GM12878 (cell line): ENCODE measurements around the gene PPIA. TPM values are rescaled to one million over a fixed set of nuclear protein-coding genes. Genes with fewer than 3 reads are reported as not detected.

ENCODE experiments used
- ATAC-seq: fragments of 200-7000 bp; cut with Tn5 transposase; 3 replicates; pipeline ENCODE4 v1.9.1; 2020; ENCODE audit warnings: mild to moderate bottlenecking, moderate library complexity
- Bru-seq: library from RNA; stranded (reverse); fragments of 400-500 nt; gene quantifications from one replicate; lab custom pipeline; 2021; lab: Mats Ljungman, UMichigan
- BruChase-seq, 2 experiments: library from RNA; stranded (reverse); fragments of 400-500 nt; gene quantifications; one replicate each; lab custom pipeline; 2021; lab: Mats Ljungman, UMichigan
- BruUV-seq: library from RNA; stranded (reverse); fragments of 400-500 nt; replicated peaks from 2 replicates; lab custom pipeline; 2021; lab: Mats Ljungman, UMichigan
- CTCF ChIA-PET: fragments of 300-600 bp; sonication (Branson Sonifier 250); formaldehyde crosslinking; extraction: SDS; loops from one replicate; lab custom pipeline; 2021; ENCODE audit warnings: inconsistent platforms; lab: Yijun Ruan, JAX
- POLR2A ChIA-PET: fragments of 350-600 bp; formaldehyde crosslinking; extraction: SDS; loops from one replicate; lab custom pipeline; 2021; ENCODE audit warnings: inconsistent platforms; lab: Charles Lee
- RAD21 ChIA-PET: fragments of 300-600 bp; sonication (Branson Sonifier 250); formaldehyde crosslinking; loops from one replicate; lab custom pipeline; 2023; ENCODE audit warnings: antibody characterized with exemption; ENCODE audit not compliant: unreplicated experiment; lab: Charles Lee
- SMC1A ChIA-PET: fragments of 300-600 bp; sonication (Branson Sonifier 250); formaldehyde crosslinking; loops from one replicate; lab custom pipeline; 2023; ENCODE audit not compliant: unreplicated experiment, uncharacterized antibody; lab: Charles Lee
- DNase-seq: peaks from one replicate; pipeline ENCODE4 v3.0.0-alpha.2; 2011; ENCODE audit warnings: low read depth, low spot score
- FAIRE-seq: peaks from 3 replicates; lab custom pipeline; 2011; peaks lifted over from hg19 to GRCh38; lab: Jason Lieb, UNC
- H2AFZ ChIP-seq: 2 replicates; pipeline ENCODE4 v1.6.0; 2011; ENCODE audit warnings: low read depth, low read length, control low read depth; ENCODE audit not compliant: control insufficient read depth
- H3K27ac ChIP-seq: 2 replicates; pipeline ENCODE4 v1.5.1; 2011; ENCODE audit warnings: control low read depth; ENCODE audit not compliant: control insufficient read depth, insufficient read depth
- H3K27me3 ChIP-seq, 2 experiments: replicated peaks in 1 of 2; 2 replicates each; pipeline versions ENCODE4 v1.6.0 to v1.6.1; 2011; ENCODE audit warnings: low read length in 1 of 2; ENCODE audit not compliant: control insufficient read depth in 2 of 2, insufficient read depth in 2 of 2
- H3K36me3 ChIP-seq, 2 experiments: 2 replicates each; pipeline ENCODE4 v1.5.1; 2011; ENCODE audit warnings: low read length in 1 of 2; ENCODE audit not compliant: control insufficient read depth in 2 of 2, insufficient read depth in 2 of 2
- H3K4me1 ChIP-seq: 2 replicates; pipeline ENCODE4 v1.6.1; 2011; ENCODE audit warnings: mild to moderate bottlenecking, low read length, moderate library complexity, mixed read lengths; ENCODE audit not compliant: control insufficient read depth, insufficient read depth
- H3K4me2 ChIP-seq: 2 replicates; pipeline ENCODE4 v1.6.0; 2011; ENCODE audit warnings: control low read depth; ENCODE audit not compliant: control insufficient read depth, insufficient read depth
- H3K4me3 ChIP-seq: fragments of 200-600 bp; sonication (generic); 2 replicates; pipeline ENCODE4 v1.5.1; 2016
- H3K79me2 ChIP-seq: 2 replicates; pipeline ENCODE4 v1.6.0; 2011; ENCODE audit warnings: low read length; ENCODE audit not compliant: control insufficient read depth, insufficient read depth
- H3K9ac ChIP-seq: 2 replicates; pipeline ENCODE4 v1.8.0; 2011; ENCODE audit warnings: low read length, control low read depth, mixed read lengths; ENCODE audit not compliant: control insufficient read depth, insufficient read depth
- H3K9me3 ChIP-seq: replicated peaks from 3 replicates; pipeline ENCODE4 v1.5.1; 2011; ENCODE audit warnings: mild to moderate bottlenecking, low read length; ENCODE audit not compliant: control insufficient read depth, insufficient read depth
- H4K20me1 ChIP-seq: 2 replicates; pipeline ENCODE4 v1.6.0; 2011; ENCODE audit not compliant: control insufficient read depth, insufficient read depth
- CTCF ChIP-seq, 3 experiments: IDR thresholded peaks in 2 of 3; conservative IDR thresholded peaks in 1 of 3; 2 replicates each; pipeline ENCODE4 v1.5.1; 2011; ENCODE audit warnings: low read depth in 3 of 3, low read length in 3 of 3, mild to moderate bottlenecking in 3 of 3, control low read depth in 2 of 3, moderate library complexity in 2 of 3, inconsistent platforms in 1 of 3, mixed read lengths in 1 of 3; ENCODE audit not compliant: control insufficient read depth in 2 of 3, insufficient read depth in 1 of 3; ENCODE audit errors: extremely low read depth in 1 of 3
- E2F4 ChIP-seq: IDR thresholded peaks from 2 replicates; pipeline ENCODE4 v1.6.1; 2012; ENCODE audit warnings: low read depth, low read length, improper control_type of control experiment
- ELK1 ChIP-seq: IDR thresholded peaks from 2 replicates; pipeline ENCODE4 v1.6.1; 2012; ENCODE audit warnings: low read depth, low read length, improper control_type of control experiment
- IKZF1 ChIP-seq: fragments of 450-650 bp; conservative IDR thresholded peaks from 2 replicates; pipeline ENCODE4 v1.6.1; 2017; ENCODE audit warnings: antibody characterized with exemption, mild to moderate bottlenecking
- MEF2B ChIP-seq: fragments of 450-650 bp; IDR thresholded peaks from 2 replicates; pipeline ENCODE4 v1.6.1; 2018; ENCODE audit warnings: mild to moderate bottlenecking, moderate library complexity; ENCODE audit not compliant: partially characterized antibody, poor library complexity, severe bottlenecking
- POLR2AphosphoS2 ChIP-seq: IDR thresholded peaks from 2 replicates; pipeline ENCODE4 v1.6.1; 2011; ENCODE audit warnings: low read depth, mild to moderate bottlenecking, low read length, improper control_type of control experiment, moderate library complexity
- POLR2AphosphoS5 ChIP-seq: IDR thresholded peaks from 2 replicates; pipeline ENCODE4 v1.6.1; 2011; ENCODE audit warnings: mild to moderate bottlenecking, low read length, inconsistent platforms
- RB1 ChIP-seq: fragments of 450-650 bp; formaldehyde crosslinking; IDR thresholded peaks from 2 replicates; pipeline ENCODE4 v1.6.1; 2017; ENCODE audit warnings: mild to moderate bottlenecking, borderline replicate concordance
- RBBP5 ChIP-seq: fragments of 200-600 bp; sonication (generic); conservative IDR thresholded peaks from 2 replicates; pipeline ENCODE4 v1.6.1; 2016
- SREBF2 ChIP-seq: IDR thresholded peaks from 2 replicates; pipeline ENCODE4 v1.6.1; 2012; ENCODE audit warnings: mild to moderate bottlenecking, low read length
- YY1 ChIP-seq: IDR thresholded peaks from 2 replicates; pipeline ENCODE4 v1.6.1; 2011; ENCODE audit warnings: low read depth, mild to moderate bottlenecking, low read length
- ZNF207 ChIP-seq: fragments of 450-650 bp; IDR thresholded peaks from 2 replicates; pipeline ENCODE4 v1.6.1; 2014; ENCODE audit warnings: antibody characterized with exemption, mild to moderate bottlenecking, borderline replicate concordance
- WGBS: methylation state at CpG from one replicate; pipeline ENCODE4 v1.1.6; 2016; ENCODE audit warnings: low lambda C conversion rate; ENCODE audit not compliant: insufficient replicate concordance, insufficient coverage; ENCODE audit errors: missing lambda C conversion rate; 5-methylcytosine and 5-hydroxymethylcytosine counted together
- in situ Hi-C: fragments of 300-500 bp; cut with MboI; formaldehyde crosslinking; loops from 9 replicates; pipeline ENCODE4 v1.14.3; 2018; ENCODE audit warnings: mixed read lengths
- intact Hi-C: fragments of 100-400 bp; cut with micrococcal nuclease; formaldehyde crosslinking; loops from one replicate; pipeline ENCODE4 v1.14.2; 2022; ENCODE audit not compliant: unreplicated experiment
- long read RNA-seq, 2 experiments: library from polyadenylated mRNA; unstranded; transcript quantifications; one replicate each; pipeline ENCODE4 v2.0.0, GENCODE V29; 2019 to 2020
- polyA minus RNA-seq, 3 experiments: library from RNA; depleted of rRNA, polyadenylated mRNA; stranded (reverse); fragments of >200 nt; gene quantifications; 2 replicates each; pipeline ENCODE4 v1.2.3, GENCODE V29; 2011
- polyA plus RNA-seq, 11 experiments: library from polyadenylated mRNA; depleted of rRNA in 4 of 11; unstranded in 6 of 11; stranded (reverse) in 5 of 11; fragments of >200 nt; fragmentation: Nextera tagmentation in 4 of 11; fragmentation: Illumina TruSeq in 1 of 11; extraction: Ambion mirVana in 4 of 11; extraction: Trizol in 1 of 11; gene quantifications; 1 replicate in 1 of 11; 2 replicates in 10 of 11; pipeline versions ENCODE4 v1.2.1 to v1.2.3, GENCODE V29; 2011 to 2016; ENCODE audit warnings: inconsistent platforms in 2 of 11, missing spikeins in 2 of 11, low read depth in 1 of 11
- total RNA-seq, 4 experiments: library from RNA; depleted of rRNA in 3 of 4; stranded (reverse); fragments of >200 nt in 3 of 4; fragmentation: Illumina TruSeq in 1 of 4; extraction: Trizol in 1 of 4; gene quantifications; 2 replicates each; pipeline versions ENCODE4 v1.2.1 to v1.2.3, GENCODE V29; 2013 to 2021

The PPIA gene
- 199 and 207 TPM in 2 replicates for total RNA-seq (2013; cell fraction: nucleolus; rRNA removed)
- total RNA-seq (2014; rRNA removed), result 4,456 and 4,588 TPM in 2 replicates
- total RNA-seq (2014; rRNA removed; fragmentation: Illumina TruSeq; extraction: Trizol), result 4,167 and 4,257 TPM in 2 replicates
- total RNA-seq (2021), result 2,712 and 2,761 TPM in 2 replicates
- polyA plus RNA-seq (2011; ENCODE audit: low read depth), result 2,354 TPM
- 5,180 and 5,731 TPM in 2 replicates for polyA plus RNA-seq (2011; rRNA removed)
- 5,694 and 5,820 TPM in 2 replicates for polyA plus RNA-seq (2011; cell fraction: cytosol; rRNA removed)
- 2,120 and 2,526 TPM in 2 replicates for polyA plus RNA-seq (2011; cell fraction: nucleus; rRNA removed)
- 2,415 and 3,182 TPM in 2 replicates for polyA plus RNA-seq (2012)
- 7,982 and 8,071 TPM in 2 replicates for polyA plus RNA-seq (2014; fragmentation: Illumina TruSeq; extraction: Trizol)
- polyA plus RNA-seq (2014; fragmentation: Nextera tagmentation; extraction: Ambion mirVana), result 1,000 to 10,000 TPM; 4,393 to 4,550 TPM
- polyA plus RNA-seq (2014; rRNA removed), result 5,467 and 5,874 TPM in 2 replicates
- 1,000 to 10,000 TPM; 5,978 to 5,991 TPM for polyA plus RNA-seq (2016; fragmentation: Nextera tagmentation; extraction: Ambion mirVana)
- polyA minus RNA-seq (2011; rRNA and poly(A)+ RNA removed), result 2,105 and 2,245 TPM in 2 replicates
- 516 and 593 TPM in 2 replicates for polyA minus RNA-seq (2011; cell fraction: cytosol; rRNA and poly(A)+ RNA removed)
- polyA minus RNA-seq (2011; cell fraction: nucleus; rRNA and poly(A)+ RNA removed), result 234 and 319 TPM in 2 replicates
- percentile 99 among the genes with signal in this experiment for Bru-seq, nascent RNA
- BruChase-seq, experiment 1, labeled RNA remaining after a 6-hour chase, result percentile 100 among the genes with signal in this experiment
- percentile 99 among the genes with signal in this experiment for BruChase-seq, experiment 2, labeled RNA remaining after a 2-hour chase
- long read RNA-seq, experiment 1, transcript PPIA-201 (6 exons, 818 nt), result minor isoform, 9 of 2,211 reads
- long read RNA-seq, experiment 1, transcript PPIA-204 (5 exons, 2,238 nt), result major isoform, 2,150 of 2,211 reads
- long read RNA-seq, experiment 1, partial matches to known transcripts, result 7 of 2,211 reads
- long read RNA-seq, experiment 1, other reads (novel, unspliced or antisense), result 38 of 2,211 reads
- long read RNA-seq, experiment 2, transcript PPIA-201 (6 exons, 818 nt), result minor isoform, 14 of 7,822 reads
- long read RNA-seq, experiment 2, transcript PPIA-204 (5 exons, 2,238 nt), result major isoform, 7,692 of 7,822 reads
- long read RNA-seq, experiment 2, transcript PPIA-208 (6 exons, 907 nt), result minor isoform, 19 of 7,822 reads
- long read RNA-seq, experiment 2, partial matches to known transcripts, result 46 of 7,822 reads
- long read RNA-seq, experiment 2, other reads (novel, unspliced or antisense), result 47 of 7,822 reads

GRCh38 chr7:44796504-44797328 lies at the start of gene PPIA:
TSS of gene PPIA (plus strand) at chr7:44796681. CDS start at chr7:44796725, 44 bp downstream.
- CTCF ChIA-PET, result interaction anchor here (0.7 to 3.1 kb wide), 5 partner anchors 50 to 214 kb away, joined by 3 to 19 read pairs (median 4); no protein-coding TSS in a partner anchor
- peak within 1 kb of the TSS; percentile 96 for H3K4me3 ChIP-seq
- H3K4me2 ChIP-seq, result peak within 1 kb of the TSS; percentile 96
- intact Hi-C loops, result loop anchor here (1.0 to 5.0 kb wide), 4 partner anchors 45 to 214 kb away; partner anchors contain the start of genes OGDH and TMED4
- no peaks in the 10 kb centered on the region for H3K27me3 ChIP-seq
- WGBS, result under 1% methylated on average over 76 of the region's 99 CpGs
- ATAC-seq, result peak; percentile 91
- peaks cover 7% of the 10 kb centered on the region for H4K20me1 ChIP-seq
- peaks cover 51% of the 10 kb centered on the region for H3K79me2 ChIP-seq
- H3K27ac ChIP-seq, result peak within 1 kb of the TSS; percentile 99
- peak; percentile 44 for FAIRE-seq
- RAD21 ChIA-PET, result interaction anchor here (0.7 to 2.4 kb wide), 4 partner anchors 46 to 158 kb away, joined by 3 to 20 read pairs (median 5); partner anchors contain the start of gene H2AZ2
- peaks cover 8 to 32% of the 10 kb centered on the region in 2 experiments for H3K36me3 ChIP-seq
- SMC1A ChIA-PET, result interaction anchor here (0.6 to 2.1 kb wide), 4 partner anchors 28 to 209 kb away, joined by 3 to 9 read pairs (median 4); partner anchors contain the start of gene OGDH
- in situ Hi-C loops, result no loop called here
- H3K4me1 ChIP-seq, result peaks cover 3% of the 10 kb centered on the region
- peak within 1 kb of the TSS; percentile 100 for H3K9ac ChIP-seq
- BruUV-seq, result TSS peak; percentile 75
- no peaks in the 10 kb centered on the region for H3K9me3 ChIP-seq
- peak; percentile 87 for DNase-seq
- POLR2A ChIA-PET, result interaction anchor here (0.6 to 3.1 kb wide), 6 partner anchors 34 to 456 kb away, joined by 3 to 36 read pairs (median 4); partner anchors contain the start of genes DDX56 and H2AZ2
- peak within 1 kb of the TSS; percentile 83 for H2AFZ ChIP-seq
- TF ChIP-seq RB1 (peak; percentile 68), SREBF2 (0 out of 2 replicates have a peak, but pooled peaks have one; percentile 34), YY1 (peak; percentile 96), IKZF1 (peak; percentile 73), ELK1 (no peak), CTCF (IDR thresholded peaks at IDR 0.05 in 2 of 3, conservative IDR thresholded peaks at IDR 0.05 in 1 of 3; ENCODE audit: control insufficient read depth in 2 of 3, extremely low read depth in 1 of 3, insufficient read depth in 1 of 3, low read depth in 3 of 3, low read length in 3 of 3) (no peak), MEF2B (peak; percentile 53), ZNF207 (peak; percentile 70; the same call in 1 of the 2 replicates), POLR2AphosphoS2 (peak; percentile 96), POLR2AphosphoS5 (peak; percentile 97), RBBP5 (0 out of 2 replicates have a peak, but pooled peaks have one; percentile 37), E2F4 (peak; percentile 56; the same call in 1 of the 2 replicates)
